ENCODE data around the gene LDLRAP1.

LDLRAP1 gene

DNA sequence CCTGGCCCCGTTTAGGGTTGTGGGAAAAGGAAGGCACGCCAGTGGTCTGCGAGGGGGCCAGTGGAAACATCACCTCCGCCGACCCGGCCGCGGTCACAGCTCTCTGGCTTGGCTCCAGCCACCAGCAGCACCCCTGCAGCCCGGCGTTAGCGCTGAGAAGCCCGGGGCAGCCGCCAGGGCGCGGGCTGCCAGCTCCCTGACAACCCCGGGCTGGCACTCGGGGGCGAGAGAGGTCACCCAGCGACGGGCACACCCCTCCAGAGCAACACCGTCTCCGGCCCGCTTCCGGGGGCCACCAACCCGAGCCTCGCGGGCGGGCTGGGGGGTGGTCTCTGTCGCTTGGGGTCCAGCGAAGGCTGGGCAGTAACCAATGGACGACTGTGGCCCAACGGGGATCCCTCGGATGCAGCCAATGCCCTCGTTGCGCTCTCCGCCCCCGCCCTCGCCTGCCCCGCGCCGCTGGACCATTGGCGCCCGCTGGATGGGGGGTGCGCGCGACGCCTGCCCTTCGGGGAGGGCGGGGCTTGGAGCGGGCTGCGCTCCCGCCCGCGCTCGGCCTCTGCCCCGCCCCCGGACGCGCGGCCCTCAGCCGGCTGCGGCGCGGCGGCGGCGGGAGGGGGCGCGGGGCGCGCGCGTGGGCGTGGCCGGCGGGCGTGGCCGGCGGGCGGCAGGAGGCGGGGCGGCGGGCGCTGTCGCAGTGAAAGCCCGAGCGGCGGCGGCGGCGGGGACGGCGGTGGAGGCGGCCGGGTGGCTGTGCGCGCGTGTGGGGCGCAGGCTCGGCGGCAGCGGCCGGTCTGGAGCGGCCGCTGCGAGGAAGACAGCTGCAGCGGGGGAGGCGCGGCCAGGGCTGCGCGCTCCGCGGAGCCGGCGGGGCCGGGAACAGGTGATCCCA, 72.9 kb downstream of the LDLRAP1 start, which contains the start of gene MAN1C1:
MAN1C1 (plus strand) TSS at position 697 of the 892 bp plus-strand sequence. CDS start 1,007 bp downstream, outside the sequence.
- Histone ChIP-seq H3K27ac (peak within 1 kb of the TSS; percentile 85 to 93), H3K4me3 (peak within 1 kb of the TSS; percentile 82)
- peak; percentile 87 for DNase-seq (ENCODE audit: low spot score)
- no peak for TF ChIP-seq CTCF (IDR thresholded peaks at IDR 0.05)

GRCh38 chr1:25616987-25617624, 73.7 kb downstream of the LDLRAP1 start:
- no peak for DNase-seq (ENCODE audit: low spot score)
- Histone ChIP-seq H3K27ac (peak overlapping the region; percentile 35 to 93), H3K4me3 (peak overlapping the region; percentile 82)
- no peak for TF ChIP-seq CTCF (IDR thresholded peaks at IDR 0.05)

DNA sequence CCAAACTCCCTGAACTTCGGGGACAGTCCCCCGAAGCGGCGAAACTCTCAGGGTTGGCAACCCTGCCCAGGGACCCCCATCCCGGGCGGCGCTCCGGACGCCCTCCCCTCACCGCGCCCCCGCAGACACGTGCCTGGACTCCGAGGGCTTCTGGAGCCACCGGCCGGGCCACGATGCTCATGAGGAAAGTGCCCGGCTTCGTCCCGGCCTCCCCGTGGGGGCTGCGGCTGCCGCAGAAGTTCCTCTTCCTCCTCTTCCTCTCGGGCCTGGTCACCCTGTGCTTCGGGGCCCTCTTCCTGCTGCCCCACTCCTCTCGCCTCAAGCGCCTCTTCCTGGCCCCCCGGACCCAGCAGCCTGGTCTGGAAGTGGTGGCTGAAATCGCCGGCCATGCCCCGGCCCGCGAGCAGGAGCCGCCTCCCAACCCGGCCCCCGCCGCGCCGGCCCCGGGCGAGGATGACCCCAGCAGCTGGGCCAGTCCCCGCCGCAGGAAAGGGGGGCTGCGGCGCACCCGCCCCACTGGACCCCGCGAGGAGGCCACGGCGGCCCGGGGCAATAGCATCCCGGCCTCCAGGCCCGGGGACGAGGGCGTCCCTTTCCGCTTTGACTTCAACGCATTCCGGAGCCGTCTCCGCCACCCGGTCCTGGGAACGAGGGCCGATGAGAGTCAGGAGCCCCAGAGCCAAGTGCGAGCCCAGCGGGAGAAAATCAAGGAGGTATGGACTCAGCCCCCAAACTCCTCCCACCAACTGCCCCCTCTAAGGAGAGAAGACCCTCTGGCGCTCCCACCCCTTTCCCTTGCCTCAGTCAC, 74.4 kb downstream of the LDLRAP1 start:
- DNase-seq (ENCODE audit: low spot score): no peak
- H3K4me3 ChIP-seq: peak overlapping the region; percentile 82
- peak overlapping the region; percentile 35 to 93 for H3K27ac ChIP-seq
- no peak for TF ChIP-seq CTCF (IDR thresholded peaks at IDR 0.05)

DNA sequence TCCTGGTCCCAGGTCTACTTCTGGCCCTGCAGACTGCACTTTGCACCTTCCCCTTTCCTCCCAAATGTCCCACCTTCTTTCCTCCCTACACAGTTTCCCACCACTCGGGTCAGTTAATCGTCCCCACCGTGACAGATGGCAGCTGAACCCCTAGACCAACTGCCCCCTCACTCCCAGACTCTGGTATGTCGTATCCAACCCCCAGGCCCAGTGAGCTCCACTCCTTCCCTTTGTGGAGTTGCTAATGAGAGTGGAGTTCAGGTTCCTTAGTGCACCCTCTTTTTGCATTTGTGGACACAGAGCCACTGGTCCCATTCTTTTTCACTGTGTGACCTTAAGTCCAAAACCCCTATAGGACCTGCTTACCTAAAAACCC, 75.0 kb downstream of the LDLRAP1 start:
- Histone ChIP-seq H3K4me3 (peak overlapping the region; percentile 82), H3K27ac (peak overlapping the region; percentile 35 to 93)
- TF ChIP-seq CTCF (IDR thresholded peaks at IDR 0.05): no peak
- DNase-seq (ENCODE audit: low spot score): no peak
